GM12878 (cell line): ENCODE data around the gene RBPJ. TPM values are rescaled to one million over a fixed set of nuclear protein-coding genes. Genes with fewer than 3 reads are reported as not detected.

Source experiments
- ASH2L ChIP-seq: fragments of 300-600, 200-600 bp; sonication (generic); IDR thresholded peaks from 2 replicates; pipeline ENCODE4 v1.6.1; 2017; ENCODE audit warnings: low read depth, mild to moderate bottlenecking, borderline replicate concordance
- IKZF1 ChIP-seq: fragments of 450-650 bp; conservative IDR thresholded peaks from 2 replicates; pipeline ENCODE4 v1.6.1; 2017; ENCODE audit warnings: antibody characterized with exemption, mild to moderate bottlenecking
- IKZF2 ChIP-seq, 2 experiments: fragments of 450-650 bp; IDR thresholded peaks; 2 replicates each; pipeline ENCODE4 v1.6.1; 2017; ENCODE audit warnings: mild to moderate bottlenecking in 2 of 2, moderate library complexity in 2 of 2
- LARP7 ChIP-seq: fragments of 450-650 bp; IDR thresholded peaks from 2 replicates; pipeline ENCODE4 v1.6.1; 2017; ENCODE audit warnings: mild to moderate bottlenecking
- MEF2B ChIP-seq: fragments of 450-650 bp; IDR thresholded peaks from 2 replicates; pipeline ENCODE4 v1.6.1; 2018; ENCODE audit warnings: mild to moderate bottlenecking, moderate library complexity; ENCODE audit not compliant: partially characterized antibody, poor library complexity, severe bottlenecking
- MLLT1 ChIP-seq: fragments of 450-650 bp; IDR thresholded peaks from 2 replicates; pipeline ENCODE4 v1.6.1; 2016; ENCODE audit warnings: mild to moderate bottlenecking
- SMARCA5 ChIP-seq: fragments of 450-650 bp; IDR thresholded peaks from 2 replicates; pipeline ENCODE4 v1.6.1; 2017; ENCODE audit warnings: mild to moderate bottlenecking
- ZBED1 ChIP-seq: IDR thresholded peaks from 2 replicates; pipeline ENCODE4 v1.6.1; 2016; ENCODE audit warnings: borderline replicate concordance
- polyA plus RNA-seq, 11 experiments: library from polyadenylated mRNA; depleted of rRNA in 4 of 11; unstranded in 6 of 11; stranded (reverse) in 5 of 11; fragments of >200 nt; fragmentation: Nextera tagmentation in 4 of 11; fragmentation: Illumina TruSeq in 1 of 11; extraction: Ambion mirVana in 4 of 11; extraction: Trizol in 1 of 11; gene quantifications; 1 replicate in 1 of 11; 2 replicates in 10 of 11; pipeline versions ENCODE4 v1.2.1 to v1.2.3, GENCODE V29; 2011 to 2016; ENCODE audit warnings: inconsistent platforms in 2 of 11, missing spikeins in 2 of 11, low read depth in 1 of 11
- total RNA-seq, 4 experiments: library from RNA; depleted of rRNA in 3 of 4; stranded (reverse); fragments of >200 nt in 3 of 4; fragmentation: Illumina TruSeq in 1 of 4; extraction: Trizol in 1 of 4; gene quantifications; 2 replicates each; pipeline versions ENCODE4 v1.2.1 to v1.2.3, GENCODE V29; 2013 to 2021
- TF ChIP-seq, protein P1 (sequence below): fragments of 450-650 bp; IDR thresholded peaks from 2 replicates; pipeline ENCODE4 v1.6.1; 2017; ENCODE audit warnings: mild to moderate bottlenecking, moderate library complexity

RBPJ gene
- total and polyA plus RNA-seq, 10 of the 15 experiments (the other 5 are each of a cell fraction or from before 2014, with no cell fraction given): 24.5 to 87.6 (median 41.6) TPM

- TF ChIP-seq, protein P1, sequence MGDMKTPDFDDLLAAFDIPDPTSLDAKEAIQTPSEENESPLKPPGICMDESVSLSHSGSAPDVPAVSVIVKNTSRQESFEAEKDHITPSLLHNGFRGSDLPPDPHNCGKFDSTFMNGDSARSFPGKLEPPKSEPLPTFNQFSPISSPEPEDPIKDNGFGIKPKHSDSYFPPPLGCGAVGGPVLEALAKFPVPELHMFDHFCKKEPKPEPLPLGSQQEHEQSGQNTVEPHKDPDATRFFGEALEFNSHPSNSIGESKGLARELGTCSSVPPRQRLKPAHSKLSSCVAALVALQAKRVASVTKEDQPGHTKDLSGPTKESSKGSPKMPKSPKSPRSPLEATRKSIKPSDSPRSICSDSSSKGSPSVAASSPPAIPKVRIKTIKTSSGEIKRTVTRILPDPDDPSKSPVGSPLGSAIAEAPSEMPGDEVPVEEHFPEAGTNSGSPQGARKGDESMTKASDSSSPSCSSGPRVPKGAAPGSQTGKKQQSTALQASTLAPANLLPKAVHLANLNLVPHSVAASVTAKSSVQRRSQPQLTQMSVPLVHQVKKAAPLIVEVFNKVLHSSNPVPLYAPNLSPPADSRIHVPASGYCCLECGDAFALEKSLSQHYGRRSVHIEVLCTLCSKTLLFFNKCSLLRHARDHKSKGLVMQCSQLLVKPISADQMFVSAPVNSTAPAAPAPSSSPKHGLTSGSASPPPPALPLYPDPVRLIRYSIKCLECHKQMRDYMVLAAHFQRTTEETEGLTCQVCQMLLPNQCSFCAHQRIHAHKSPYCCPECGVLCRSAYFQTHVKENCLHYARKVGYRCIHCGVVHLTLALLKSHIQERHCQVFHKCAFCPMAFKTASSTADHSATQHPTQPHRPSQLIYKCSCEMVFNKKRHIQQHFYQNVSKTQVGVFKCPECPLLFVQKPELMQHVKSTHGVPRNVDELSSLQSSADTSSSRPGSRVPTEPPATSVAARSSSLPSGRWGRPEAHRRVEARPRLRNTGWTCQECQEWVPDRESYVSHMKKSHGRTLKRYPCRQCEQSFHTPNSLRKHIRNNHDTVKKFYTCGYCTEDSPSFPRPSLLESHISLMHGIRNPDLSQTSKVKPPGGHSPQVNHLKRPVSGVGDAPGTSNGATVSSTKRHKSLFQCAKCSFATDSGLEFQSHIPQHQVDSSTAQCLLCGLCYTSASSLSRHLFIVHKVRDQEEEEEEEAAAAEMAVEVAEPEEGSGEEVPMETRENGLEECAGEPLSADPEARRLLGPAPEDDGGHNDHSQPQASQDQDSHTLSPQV: no peak
- peak; percentile 31 to 56; a peak in 2 of 4 replicates for TF ChIP-seq IKZF2 (IDR thresholded peaks at IDR 0.05)
- TF ChIP-seq ASH2L: no peak
- TF ChIP-seq MEF2B: peak; percentile 12
- TF ChIP-seq LARP7: no peak
- no peak for TF ChIP-seq ZBED1
- peak; percentile 90 for TF ChIP-seq MLLT1
- peak; percentile 48; the same call in 1 of the 2 replicates for TF ChIP-seq SMARCA5
- 0 out of 2 replicates have a peak, but pooled peaks have one; percentile 15 for TF ChIP-seq IKZF1
Measured at GRCh38 chr4:26372525-26373172, 51.8 kb downstream of the RBPJ start (continued).
